BE2C (cell line): ENCODE data around the gene ITGB5.

Experiments used
- DNase-seq: peaks from one replicate; pipeline ENCODE4 v3.0.0-alpha.2; 2020
- H3K27me3 ChIP-seq: fragments of 250-450 bp; sonication (Bioruptor Pico); 2 replicates; pipeline ENCODE4 v1.5.1; 2020; ENCODE audit warnings: mild to moderate bottlenecking
- H3K36me3 ChIP-seq: fragments of 250-450 bp; sonication (Bioruptor Pico); 2 replicates; pipeline ENCODE4 v1.5.1; 2020; ENCODE audit warnings: mild to moderate bottlenecking
- H3K4me1 ChIP-seq: fragments of 250-450 bp; sonication (Bioruptor Pico); 2 replicates; pipeline ENCODE4 v1.5.1; 2020
- H3K4me3 ChIP-seq: 2 replicates; pipeline ENCODE4 v1.5.1; 2011; ENCODE audit warnings: low read depth, low read length
- H3K9me3 ChIP-seq: fragments of 250-450 bp; sonication (Bioruptor Pico); 2 replicates; pipeline ENCODE4 v1.5.1; 2020
- TF ChIP-seq, protein P1 (sequence below): IDR thresholded peaks from 2 replicates; pipeline ENCODE4 v1.5.1; 2012; ENCODE audit warnings: mild to moderate bottlenecking, low read depth, low read length

Gene ITGB5

DNA sequence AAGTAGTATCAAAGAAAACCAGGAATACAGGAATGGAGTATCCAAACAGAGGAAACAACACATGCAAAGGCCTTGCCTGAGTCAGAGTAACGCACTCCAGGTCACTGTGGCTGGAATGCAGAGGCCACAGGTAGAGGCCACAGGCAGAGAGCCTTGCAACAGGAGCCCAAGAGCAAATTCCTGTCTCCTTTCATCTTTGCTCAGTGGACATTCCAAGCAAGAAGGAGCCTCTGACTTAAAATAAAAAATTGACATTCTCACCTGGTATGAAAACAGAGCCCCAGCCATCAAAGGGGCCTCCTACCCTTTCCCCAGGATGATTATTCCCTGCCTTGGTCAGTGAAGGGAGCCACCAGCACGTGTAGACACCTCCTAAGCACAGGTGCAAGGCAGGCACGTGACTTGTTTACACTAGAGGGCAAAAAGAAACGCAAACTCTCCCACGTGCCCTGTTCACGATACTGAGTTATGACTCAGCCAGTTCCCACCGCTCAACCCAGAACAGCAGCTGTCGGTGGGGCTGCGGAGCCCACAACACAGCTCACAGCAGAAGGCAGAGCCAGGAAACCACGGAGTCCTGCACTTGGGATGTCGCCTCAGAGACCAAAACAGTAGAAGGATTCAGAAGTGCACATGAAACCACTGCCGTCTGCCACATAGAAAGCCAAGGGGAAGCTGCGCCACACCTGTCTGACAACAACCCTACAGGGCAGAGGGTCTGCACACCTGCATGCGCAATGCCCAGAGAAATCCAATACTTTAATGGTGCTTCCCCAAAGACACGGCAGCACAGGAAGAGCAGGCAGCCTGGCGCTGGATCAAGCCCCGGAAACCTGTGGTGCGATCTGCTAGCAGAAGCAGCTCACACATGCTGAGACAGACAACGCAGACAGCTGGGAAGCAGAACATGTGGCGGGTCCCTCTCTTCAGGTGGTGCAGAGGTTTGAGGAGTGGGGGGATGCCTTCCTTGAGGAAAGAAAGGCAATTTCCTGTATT lies 52.1 kb downstream of the ITGB5 start:
- peak; percentile 64 for DNase-seq
- H3K9me3 ChIP-seq, result no peaks in the 10 kb centered on the region
- no peaks in the 10 kb centered on the region for H3K27me3 ChIP-seq
- H3K4me3 ChIP-seq, result no peak overlapping the region
- H3K4me1 ChIP-seq, result peaks cover 61% of the 10 kb centered on the region
- H3K36me3 ChIP-seq, result no peaks in the 10 kb centered on the region
- TF ChIP-seq, protein P1, sequence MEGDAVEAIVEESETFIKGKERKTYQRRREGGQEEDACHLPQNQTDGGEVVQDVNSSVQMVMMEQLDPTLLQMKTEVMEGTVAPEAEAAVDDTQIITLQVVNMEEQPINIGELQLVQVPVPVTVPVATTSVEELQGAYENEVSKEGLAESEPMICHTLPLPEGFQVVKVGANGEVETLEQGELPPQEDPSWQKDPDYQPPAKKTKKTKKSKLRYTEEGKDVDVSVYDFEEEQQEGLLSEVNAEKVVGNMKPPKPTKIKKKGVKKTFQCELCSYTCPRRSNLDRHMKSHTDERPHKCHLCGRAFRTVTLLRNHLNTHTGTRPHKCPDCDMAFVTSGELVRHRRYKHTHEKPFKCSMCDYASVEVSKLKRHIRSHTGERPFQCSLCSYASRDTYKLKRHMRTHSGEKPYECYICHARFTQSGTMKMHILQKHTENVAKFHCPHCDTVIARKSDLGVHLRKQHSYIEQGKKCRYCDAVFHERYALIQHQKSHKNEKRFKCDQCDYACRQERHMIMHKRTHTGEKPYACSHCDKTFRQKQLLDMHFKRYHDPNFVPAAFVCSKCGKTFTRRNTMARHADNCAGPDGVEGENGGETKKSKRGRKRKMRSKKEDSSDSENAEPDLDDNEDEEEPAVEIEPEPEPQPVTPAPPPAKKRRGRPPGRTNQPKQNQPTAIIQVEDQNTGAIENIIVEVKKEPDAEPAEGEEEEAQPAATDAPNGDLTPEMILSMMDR, result no peak

- H3K4me3 ChIP-seq, result no peak overlapping the region
- TF ChIP-seq, protein P1, result no peak
- H3K4me1 ChIP-seq, result peaks cover 49% of the 10 kb centered on the region
- H3K36me3 ChIP-seq, result no peaks in the 10 kb centered on the region; the same call in 1 of the 2 replicates
- H3K27me3 ChIP-seq, result no peaks in the 10 kb centered on the region
- no peak for DNase-seq
- no peaks in the 10 kb centered on the region for H3K9me3 ChIP-seq
These were observed 53.3 kb downstream of the ITGB5 start for GRCh38 chr3:124833710-124834332.

DNA sequence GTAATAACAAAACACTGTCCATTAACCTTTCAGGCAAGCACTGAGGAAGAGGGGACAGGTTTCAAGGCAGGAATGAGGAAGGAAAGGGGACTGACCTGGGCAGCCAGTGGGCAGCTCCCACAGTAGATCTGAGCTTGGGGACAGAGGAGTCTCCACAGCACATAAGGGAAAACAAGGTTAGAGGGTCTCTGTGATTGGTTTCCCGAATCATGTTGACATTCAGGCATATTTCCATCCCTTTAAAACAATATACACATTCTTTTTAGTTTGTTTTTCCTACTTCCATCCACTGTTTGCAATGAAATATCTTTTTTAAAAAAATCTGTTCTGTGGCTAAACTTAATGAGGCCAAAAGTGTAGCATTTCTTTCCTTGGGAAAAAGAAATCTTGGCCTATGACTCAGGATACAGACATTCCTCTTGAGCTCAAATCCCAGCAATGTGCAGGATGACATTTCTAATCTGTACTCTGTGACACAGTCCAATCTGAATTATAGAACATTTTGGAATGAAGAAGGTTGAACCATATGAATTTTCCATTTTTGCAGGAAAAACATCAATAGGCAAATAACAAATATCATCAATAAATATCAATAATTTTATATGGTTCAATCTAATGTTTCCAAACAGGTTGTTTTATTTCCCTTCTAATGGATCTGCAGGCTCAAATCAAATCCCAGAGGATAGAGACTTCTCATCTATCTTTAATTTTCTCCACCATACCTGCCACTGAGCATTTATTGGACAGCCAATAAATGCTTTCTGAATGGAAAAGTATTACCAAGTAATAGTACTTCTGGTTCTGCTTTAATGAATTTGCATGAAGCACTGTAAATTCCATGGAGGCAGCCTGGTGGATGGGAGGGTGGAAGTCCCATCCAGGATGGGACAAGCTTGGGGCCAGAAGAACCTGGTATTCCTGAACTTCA lies 54.1 kb downstream of the ITGB5 start:
- H3K36me3 ChIP-seq, result no peaks in the 10 kb centered on the region; the same call in 1 of the 2 replicates
- no peak for DNase-seq
- TF ChIP-seq, protein P1, result no peak
- H3K4me1 ChIP-seq, result peaks cover 42% of the 10 kb centered on the region
- no peaks in the 10 kb centered on the region for H3K27me3 ChIP-seq
- no peaks in the 10 kb centered on the region for H3K9me3 ChIP-seq
- no peak overlapping the region for H3K4me3 ChIP-seq

GRCh38 chr3:124831628-124832199 lies 55.5 kb downstream of the ITGB5 start:
- Histone ChIP-seq H3K36me3 (no peaks in the 10 kb centered on the region; the same call in 1 of the 2 replicates), H3K4me3 (no peak overlapping the region), H3K9me3 (no peaks in the 10 kb centered on the region), H3K4me1 (peaks cover 28% of the 10 kb centered on the region), H3K27me3 (no peaks in the 10 kb centered on the region)
- TF ChIP-seq, protein P1, result no peak
- no peak for DNase-seq

GRCh38 chr3:124829819-124830554 lies 57.2 kb downstream of the ITGB5 start:
- H3K9me3 ChIP-seq, result no peaks in the 10 kb centered on the region
- H3K4me3 ChIP-seq, result no peak overlapping the region
- TF ChIP-seq, protein P1, result no peak
- H3K4me1 ChIP-seq, result peaks cover 13% of the 10 kb centered on the region
- no peaks in the 10 kb centered on the region for H3K27me3 ChIP-seq
- no peak for DNase-seq
- no peaks in the 10 kb centered on the region; the same call in 1 of the 2 replicates for H3K36me3 ChIP-seq
